Measurements from ENCODE around the gene MTMR12.
"Not testable (repeated sequence)": the region's sequence is repeated elsewhere in the genome, so short reads cannot be mapped to it uniquely, and the experiment has no call there.

Gene MTMR12

GRCh38 chr5:32297181-32298058, 15.3 kb downstream of the MTMR12 start:
- DNase-seq (ENCODE audit: low read depth): no peak

DNA sequence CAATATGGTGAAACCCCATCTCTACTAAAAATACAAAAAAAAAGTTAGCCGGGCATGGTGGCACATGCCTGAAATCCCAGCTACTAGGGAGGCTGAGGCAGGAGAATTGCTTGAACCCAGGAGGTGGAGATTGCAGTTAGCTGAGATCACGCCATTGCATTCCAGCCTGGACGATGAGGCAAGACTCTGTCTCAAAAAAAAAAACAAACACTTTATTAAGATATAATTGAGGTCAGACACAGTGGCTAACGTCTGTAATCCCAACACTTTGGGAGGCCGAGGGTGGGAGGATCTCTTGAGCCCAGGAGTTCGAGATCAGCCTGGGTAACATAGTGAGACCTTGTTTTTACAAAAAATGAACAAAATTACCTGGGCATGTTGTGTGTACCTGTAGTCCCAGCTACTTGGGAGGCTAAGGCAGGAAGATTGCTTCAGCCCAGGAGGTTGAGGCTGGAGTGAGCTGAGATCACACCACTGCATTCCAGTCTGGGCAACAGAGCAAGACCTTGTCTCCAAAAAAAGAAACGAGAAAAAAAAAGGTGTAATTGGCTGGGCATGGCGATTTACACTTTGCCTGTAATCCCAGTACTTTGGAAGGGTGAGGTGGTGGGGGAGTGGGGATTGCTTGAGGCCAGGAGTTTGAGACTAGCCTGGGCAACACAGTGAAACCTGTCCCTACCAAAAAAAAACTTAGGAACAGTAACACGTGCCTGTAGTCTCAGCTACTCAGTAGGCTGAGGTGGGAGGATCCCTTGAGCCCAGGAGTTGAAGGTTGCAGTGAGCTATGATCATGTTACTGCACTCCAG, 16.6 kb downstream of the MTMR12 start:
- DNase-seq (ENCODE audit: low read depth): not testable (repeated sequence)

DNA sequence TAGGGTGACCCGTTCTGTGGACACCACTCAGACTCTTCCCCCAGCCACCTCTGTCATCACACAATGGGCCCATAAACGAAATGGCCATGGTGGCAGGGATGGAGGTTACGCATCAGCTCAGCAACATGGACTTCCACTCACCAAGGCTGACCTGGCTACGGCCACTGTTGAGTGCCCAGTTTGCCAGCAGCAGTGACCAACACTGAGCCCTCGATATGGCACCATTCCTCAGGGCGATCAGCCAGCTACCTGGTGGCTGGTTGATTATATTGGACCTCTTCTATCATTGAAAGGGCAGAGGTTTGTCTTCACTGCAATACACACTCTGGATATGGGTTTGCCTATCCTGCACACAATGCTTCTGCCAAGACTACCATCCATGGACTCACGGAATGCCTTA, 21.1 kb downstream of the MTMR12 start:
- no peak for DNase-seq (ENCODE audit: low read depth)

- DNase-seq (ENCODE audit: low read depth): no peak
Observed at GRCh38 chr5:32290922-32291321, 21.8 kb downstream of the MTMR12 start.

GRCh38 chr5:32290501-32290900, 22.2 kb downstream of the MTMR12 start:
- DNase-seq (ENCODE audit: low read depth): not testable (repeated sequence)

GRCh38 chr5:32289986-32290385, 22.8 kb downstream of the MTMR12 start:
- DNase-seq (ENCODE audit: low read depth): not testable (repeated sequence)

- not testable (repeated sequence) for DNase-seq (ENCODE audit: low read depth)
Observed at GRCh38 chr5:32288135-32288534, 24.6 kb downstream of the MTMR12 start.

DNA sequence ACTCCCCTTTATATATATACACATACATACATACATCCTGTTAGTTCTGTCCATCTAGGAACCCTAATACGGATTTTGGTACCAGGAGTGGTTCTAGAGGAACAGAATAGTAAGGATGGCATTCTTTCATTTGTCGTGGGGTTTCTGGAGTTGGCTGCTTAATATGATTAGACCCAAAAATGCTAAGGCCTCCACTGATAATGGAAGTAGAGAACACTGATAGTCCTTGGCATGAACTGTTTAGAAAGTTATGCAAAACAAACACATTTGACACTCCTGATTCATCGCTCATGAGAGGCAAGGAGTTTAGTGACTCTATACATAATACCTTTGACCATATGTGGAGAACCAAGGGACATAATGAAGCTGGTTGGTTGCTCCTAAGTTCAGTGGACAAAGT, 25.2 kb downstream of the MTMR12 start:
- DNase-seq (ENCODE audit: low read depth): not testable (repeated sequence)

DNA sequence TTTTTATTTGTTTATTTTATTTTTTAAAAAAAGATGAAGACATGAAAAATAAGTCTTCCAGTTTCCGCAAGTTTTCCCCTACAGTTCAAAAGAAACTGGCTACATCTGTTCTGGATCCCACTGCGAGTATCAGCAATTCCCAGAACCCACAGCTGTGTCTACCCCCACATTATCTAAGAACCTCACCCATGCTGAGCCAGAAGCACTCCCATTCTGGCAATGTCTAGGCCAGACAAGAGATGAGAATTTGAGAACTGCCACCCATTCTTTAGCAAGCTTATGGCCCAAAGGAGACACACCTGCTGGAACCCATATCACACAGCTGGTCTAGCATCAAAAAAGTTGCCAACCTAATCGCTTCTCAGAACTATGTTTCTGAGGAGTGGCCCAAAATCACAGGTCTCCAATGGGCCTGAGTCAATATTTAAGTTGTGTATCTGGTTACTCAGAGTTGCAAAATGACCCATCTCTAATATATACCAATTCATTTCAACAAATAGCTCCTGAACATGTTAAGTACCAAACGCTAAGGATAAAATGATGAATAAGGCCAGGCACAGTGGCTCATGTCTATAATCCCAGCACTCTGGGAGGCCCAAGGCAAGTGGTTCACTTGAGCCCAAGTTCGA, 27.1 kb downstream of the MTMR12 start:
- no peak for DNase-seq (ENCODE audit: low read depth)

DNA sequence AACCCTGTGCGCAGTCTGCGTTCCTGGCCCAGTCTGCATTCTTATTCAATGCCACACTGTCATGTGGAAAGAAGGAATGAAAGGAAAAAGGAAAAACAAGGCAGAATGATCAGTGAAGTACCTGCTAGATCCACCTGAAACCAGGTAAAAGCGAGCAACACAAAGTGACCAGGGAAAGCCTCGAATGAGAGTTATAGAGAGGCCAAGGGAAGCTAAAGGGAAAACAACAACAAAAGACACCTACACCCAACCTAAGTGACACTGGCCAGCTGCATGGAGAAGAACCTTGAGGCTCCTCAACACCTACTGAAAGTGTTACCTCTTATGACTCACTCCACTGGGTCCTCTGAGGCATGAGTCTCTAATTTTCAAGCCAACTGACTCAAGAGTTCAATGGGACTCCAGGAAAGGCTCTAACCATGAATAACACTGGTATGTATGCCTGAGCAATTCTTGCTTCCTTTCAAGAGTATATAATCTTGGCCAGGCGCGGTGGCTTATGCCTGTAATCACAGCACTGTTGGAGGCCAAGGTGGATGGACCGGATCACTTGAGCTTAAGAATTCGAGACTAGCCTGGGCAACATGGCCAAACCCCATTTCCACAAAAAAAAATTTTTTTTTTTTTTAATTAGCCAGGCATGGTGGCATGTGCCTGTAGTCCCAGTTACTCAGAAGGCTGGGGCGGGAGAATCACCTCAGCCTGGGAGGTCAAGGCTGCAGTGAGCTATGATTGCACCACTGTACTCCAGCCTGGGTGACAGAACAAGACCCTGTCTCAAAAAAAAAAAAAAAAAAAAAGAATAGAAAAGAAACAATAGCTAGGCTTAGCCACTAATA, 29.0 kb downstream of the MTMR12 start:
- no peak for DNase-seq (ENCODE audit: low read depth)

GRCh38 chr5:32283061-32283460, 29.7 kb downstream of the MTMR12 start:
- no peak for DNase-seq (ENCODE audit: low read depth)

- no peak for DNase-seq (ENCODE audit: low read depth)
Observed at GRCh38 chr5:32282633-32283032, 30.1 kb downstream of the MTMR12 start.

DNA sequence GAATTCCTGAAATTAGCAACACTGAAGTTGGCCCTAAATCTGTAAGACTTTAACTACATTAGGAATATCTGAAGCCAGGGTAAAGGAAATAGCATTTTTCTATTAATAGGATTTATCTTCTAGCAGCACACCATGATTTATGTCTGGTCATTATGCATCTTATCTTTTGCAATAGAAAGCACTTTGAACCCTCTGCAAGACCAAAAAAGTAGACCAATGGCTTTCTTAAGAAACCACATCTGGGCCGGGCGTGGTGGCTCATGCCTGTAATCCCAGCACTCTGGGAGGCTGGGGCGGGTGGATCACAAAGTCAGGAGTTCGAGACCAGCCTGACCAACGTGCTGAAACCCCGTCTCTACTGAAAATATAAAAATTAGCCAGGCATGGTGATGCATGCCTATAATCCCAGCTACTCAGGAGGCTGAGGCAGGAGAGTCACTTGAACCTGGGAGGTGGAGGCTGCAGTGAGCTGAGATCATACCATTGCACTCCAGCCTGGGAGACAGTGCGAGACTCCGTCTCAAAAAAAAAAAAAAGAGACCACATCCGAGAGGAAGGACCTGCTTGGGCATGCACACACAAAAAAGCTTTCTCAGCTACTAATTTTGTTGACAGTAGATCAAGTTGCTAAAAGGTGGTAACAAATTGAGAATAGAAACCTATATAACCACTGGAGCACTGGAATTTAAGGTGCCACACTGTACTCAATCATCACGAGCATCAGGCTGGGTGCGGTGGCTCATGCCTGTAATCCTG, 31.2 kb downstream of the MTMR12 start:
- not testable (repeated sequence) for DNase-seq (ENCODE audit: low read depth)

DNA sequence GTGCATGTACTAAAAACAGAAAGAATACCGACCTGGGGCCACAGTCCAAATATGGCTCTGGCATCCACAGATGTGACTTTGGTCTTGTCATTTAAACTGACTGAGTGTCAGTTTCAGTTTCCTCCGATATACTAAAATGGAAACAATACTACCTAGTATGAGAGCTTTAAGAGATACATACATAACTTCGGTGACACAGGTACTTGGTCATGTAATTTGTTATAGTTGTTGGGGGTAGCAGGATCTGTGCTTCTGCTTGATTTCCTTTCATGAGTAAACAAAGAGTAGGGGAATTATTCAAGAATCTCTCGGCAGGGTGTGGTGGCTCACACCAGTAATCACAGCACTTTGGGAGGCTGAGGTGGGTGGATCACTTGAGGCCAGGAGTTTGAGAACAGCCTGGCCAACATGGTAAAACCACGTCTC, 32.1 kb downstream of the MTMR12 start:
- DNase-seq (ENCODE audit: low read depth): no peak

DNA sequence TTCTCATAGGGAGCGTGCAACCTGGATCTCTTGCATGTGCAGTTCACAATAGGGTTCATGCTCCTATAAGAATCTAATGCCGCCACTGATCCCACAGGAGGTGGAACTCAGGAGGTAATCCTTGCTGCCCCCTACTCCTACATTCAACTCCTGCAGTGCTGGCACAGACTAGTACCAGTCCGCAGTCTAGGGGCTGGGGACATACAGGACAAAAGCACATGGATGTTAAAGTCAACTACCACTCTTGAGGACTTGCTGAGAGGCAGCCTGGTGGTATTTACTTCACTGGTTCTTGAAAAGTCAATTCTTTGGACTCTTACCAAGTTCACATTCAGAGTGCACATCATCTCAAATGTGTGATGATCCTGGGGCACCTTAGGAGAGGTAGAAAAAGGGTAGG, 33.0 kb downstream of the MTMR12 start:
- no peak for DNase-seq (ENCODE audit: low read depth)

GRCh38 chr5:32279223-32279622, 33.5 kb downstream of the MTMR12 start:
- no peak for DNase-seq (ENCODE audit: low read depth)

- no peak for DNase-seq (ENCODE audit: low read depth)
Observed at GRCh38 chr5:32278406-32278805, 34.3 kb downstream of the MTMR12 start.

GRCh38 chr5:32277798-32278197, 34.9 kb downstream of the MTMR12 start:
- DNase-seq (ENCODE audit: low read depth): no peak

DNA sequence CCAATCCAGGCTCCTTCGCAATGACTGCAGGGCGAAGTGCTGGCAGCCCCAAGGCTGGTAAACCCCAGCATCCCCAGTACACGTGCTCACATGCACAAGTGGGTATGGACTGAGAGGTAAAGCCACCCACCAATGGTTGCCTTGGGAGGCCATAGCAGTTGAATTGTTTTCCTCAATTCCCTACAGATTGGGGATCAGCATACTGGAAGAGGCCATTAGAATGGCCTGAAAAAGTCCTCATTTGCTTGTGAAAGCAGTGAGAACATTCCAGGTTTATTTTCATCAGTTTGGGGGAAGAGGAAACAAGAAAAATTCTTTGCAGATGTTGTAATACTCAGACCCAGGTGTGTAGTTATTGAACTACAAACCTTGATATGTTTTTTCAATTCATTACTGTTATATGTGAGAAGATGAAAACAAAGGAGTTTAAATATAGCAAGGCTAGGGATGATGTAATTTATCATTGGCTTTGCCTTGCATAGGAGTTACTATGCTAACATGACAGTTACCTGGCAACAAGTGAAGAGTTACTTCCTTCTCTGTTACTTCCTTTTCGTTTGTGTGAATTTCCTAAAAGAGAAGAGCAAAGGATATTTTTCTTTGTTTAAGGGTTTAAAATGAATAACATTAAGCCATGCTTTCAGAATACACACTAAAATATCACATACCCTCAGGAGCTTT, 36.4 kb downstream of the MTMR12 start:
- no peak for DNase-seq (ENCODE audit: low read depth)

GRCh38 chr5:32275396-32275741, 37.4 kb downstream of the MTMR12 start:
- no peak for DNase-seq (ENCODE audit: low read depth)

Data from stimulated activated CD8-positive, alpha-beta memory T cell treated with anti-CD3 and anti-CD28 coated beads, Interleukin-12 subunit alpha, Interleukin-12 subunit beta, amount 100 ng/mL, for 4 hours (primary cell).